Fibroblast of lung (primary cell): ENCODE measurements around the gene CADPS.

Source experiments
- CTCF ChIP-seq, 2 donors: IDR thresholded peaks in 1 of 2; conservative IDR thresholded peaks in 1 of 2; 1 replicate in 1 of 2; 2 replicates in 1 of 2; pipeline ENCODE4 v1.5.1; 2011 to 2012; ENCODE audit warnings: low read length in 2 of 2, control low read depth in 1 of 2, inconsistent platforms in 1 of 2, low read depth in 1 of 2, mild to moderate bottlenecking in 1 of 2
- EZH2 ChIP-seq: IDR thresholded peaks from 2 replicates; pipeline ENCODE4 v1.5.1; 2012; ENCODE audit warnings: low read length, control low read depth, mild to moderate bottlenecking; ENCODE audit errors: missing control alignments

- no peak for TF ChIP-seq CTCF (conservative IDR thresholded peaks at IDR 0.05 in 1 of 2, IDR thresholded peaks at IDR 0.05 in 1 of 2; ENCODE audit: low read depth in 1 of 2, low read length in 2 of 2)
- no peak for TF ChIP-seq EZH2
Observed at GRCh38 chr3:62467966-62468722, 407.1 kb downstream of the CADPS start.
